GM12878 (cell line): ENCODE data around the gene TTLL11. TPM values are rescaled to one million over a fixed set of nuclear protein-coding genes. Genes with fewer than 3 reads are reported as not detected.

Source experiments
- ATAC-seq: fragments of 200-7000 bp; cut with Tn5 transposase; 3 replicates; pipeline ENCODE4 v1.9.1; 2020; ENCODE audit warnings: mild to moderate bottlenecking, moderate library complexity
- BruUV-seq: library from RNA; stranded (reverse); fragments of 400-500 nt; replicated peaks from 2 replicates; lab custom pipeline; 2021; lab: Mats Ljungman, UMichigan
- CTCF ChIA-PET: fragments of 300-600 bp; sonication (Branson Sonifier 250); formaldehyde crosslinking; extraction: SDS; loops from one replicate; lab custom pipeline; 2021; ENCODE audit warnings: inconsistent platforms; lab: Yijun Ruan, JAX
- POLR2A ChIA-PET: fragments of 350-600 bp; formaldehyde crosslinking; extraction: SDS; loops from one replicate; lab custom pipeline; 2021; ENCODE audit warnings: inconsistent platforms; lab: Charles Lee
- RAD21 ChIA-PET: fragments of 300-600 bp; sonication (Branson Sonifier 250); formaldehyde crosslinking; loops from one replicate; lab custom pipeline; 2023; ENCODE audit warnings: antibody characterized with exemption; ENCODE audit not compliant: unreplicated experiment; lab: Charles Lee
- SMC1A ChIA-PET: fragments of 300-600 bp; sonication (Branson Sonifier 250); formaldehyde crosslinking; loops from one replicate; lab custom pipeline; 2023; ENCODE audit not compliant: unreplicated experiment, uncharacterized antibody; lab: Charles Lee
- DNase-seq: peaks from one replicate; pipeline ENCODE4 v3.0.0-alpha.2; 2011; ENCODE audit warnings: low read depth, low spot score
- FAIRE-seq: peaks from 3 replicates; lab custom pipeline; 2011; peaks lifted over from hg19 to GRCh38; lab: Jason Lieb, UNC
- H2AFZ ChIP-seq: 2 replicates; pipeline ENCODE4 v1.6.0; 2011; ENCODE audit warnings: low read depth, low read length, control low read depth; ENCODE audit not compliant: control insufficient read depth
- H3K27ac ChIP-seq: 2 replicates; pipeline ENCODE4 v1.5.1; 2011; ENCODE audit warnings: control low read depth; ENCODE audit not compliant: control insufficient read depth, insufficient read depth
- H3K27me3 ChIP-seq, 2 experiments: replicated peaks in 1 of 2; 2 replicates each; pipeline versions ENCODE4 v1.6.0 to v1.6.1; 2011; ENCODE audit warnings: low read length in 1 of 2; ENCODE audit not compliant: control insufficient read depth in 2 of 2, insufficient read depth in 2 of 2
- H3K36me3 ChIP-seq, 2 experiments: 2 replicates each; pipeline ENCODE4 v1.5.1; 2011; ENCODE audit warnings: low read length in 1 of 2; ENCODE audit not compliant: control insufficient read depth in 2 of 2, insufficient read depth in 2 of 2
- H3K4me1 ChIP-seq: 2 replicates; pipeline ENCODE4 v1.6.1; 2011; ENCODE audit warnings: mild to moderate bottlenecking, low read length, moderate library complexity, mixed read lengths; ENCODE audit not compliant: control insufficient read depth, insufficient read depth
- H3K4me2 ChIP-seq: 2 replicates; pipeline ENCODE4 v1.6.0; 2011; ENCODE audit warnings: control low read depth; ENCODE audit not compliant: control insufficient read depth, insufficient read depth
- H3K4me3 ChIP-seq: fragments of 200-600 bp; sonication (generic); 2 replicates; pipeline ENCODE4 v1.5.1; 2016
- H3K79me2 ChIP-seq: 2 replicates; pipeline ENCODE4 v1.6.0; 2011; ENCODE audit warnings: low read length; ENCODE audit not compliant: control insufficient read depth, insufficient read depth
- H3K9ac ChIP-seq: 2 replicates; pipeline ENCODE4 v1.8.0; 2011; ENCODE audit warnings: low read length, control low read depth, mixed read lengths; ENCODE audit not compliant: control insufficient read depth, insufficient read depth
- H3K9me3 ChIP-seq: replicated peaks from 3 replicates; pipeline ENCODE4 v1.5.1; 2011; ENCODE audit warnings: mild to moderate bottlenecking, low read length; ENCODE audit not compliant: control insufficient read depth, insufficient read depth
- H4K20me1 ChIP-seq: 2 replicates; pipeline ENCODE4 v1.6.0; 2011; ENCODE audit not compliant: control insufficient read depth, insufficient read depth
- BCLAF1 ChIP-seq: fragments of 450-650 bp; IDR thresholded peaks from 2 replicates; pipeline ENCODE4 v1.6.1; 2017; ENCODE audit warnings: antibody characterized with exemption, mild to moderate bottlenecking, moderate library complexity
- BRCA1 ChIP-seq: IDR thresholded peaks from 2 replicates; pipeline ENCODE4 v1.6.1; 2011; ENCODE audit warnings: low read depth, low read length, improper control_type of control experiment
- CBX5 ChIP-seq: sonication (generic); IDR thresholded peaks from 2 replicates; pipeline ENCODE4 v1.6.1; 2016; ENCODE audit warnings: low read depth, moderate library complexity, mild to moderate bottlenecking, inconsistent platforms
- CHD2 ChIP-seq: IDR thresholded peaks from 2 replicates; pipeline ENCODE4 v1.6.1; 2011; ENCODE audit warnings: low read depth, low read length, improper control_type of control experiment, borderline replicate concordance
- E2F4 ChIP-seq: IDR thresholded peaks from 2 replicates; pipeline ENCODE4 v1.6.1; 2012; ENCODE audit warnings: low read depth, low read length, improper control_type of control experiment
- EED ChIP-seq: sonication (generic); IDR thresholded peaks from 2 replicates; pipeline ENCODE4 v1.6.1; 2016; ENCODE audit warnings: antibody characterized with exemption, low read depth
- HDAC6 ChIP-seq: fragments of 200-600 bp; sonication (generic); IDR thresholded peaks from one replicate; pipeline ENCODE4 v1.8.0; 2017; ENCODE audit warnings: antibody characterized with exemption; ENCODE audit not compliant: unreplicated experiment
- IKZF1 ChIP-seq: fragments of 450-650 bp; conservative IDR thresholded peaks from 2 replicates; pipeline ENCODE4 v1.6.1; 2017; ENCODE audit warnings: antibody characterized with exemption, mild to moderate bottlenecking
- IKZF2 ChIP-seq, 2 experiments: fragments of 450-650 bp; IDR thresholded peaks; 2 replicates each; pipeline ENCODE4 v1.6.1; 2017; ENCODE audit warnings: mild to moderate bottlenecking in 2 of 2, moderate library complexity in 2 of 2
- MTA3 ChIP-seq: IDR thresholded peaks from 2 replicates; pipeline ENCODE4 v1.6.1; 2012; ENCODE audit warnings: low read length, inconsistent platforms, borderline replicate concordance
- NFXL1 ChIP-seq: fragments of 450-650 bp; IDR thresholded peaks from 2 replicates; pipeline ENCODE4 v1.6.1; 2017; ENCODE audit warnings: antibody characterized with exemption, mild to moderate bottlenecking, borderline replicate concordance
- PML ChIP-seq: IDR thresholded peaks from 2 replicates; pipeline ENCODE4 v1.6.1; 2012; ENCODE audit warnings: low read length, inconsistent platforms
- SMAD1 ChIP-seq: fragments of 450-650 bp; IDR thresholded peaks from 2 replicates; pipeline ENCODE4 v1.6.1; 2018; ENCODE audit warnings: mild to moderate bottlenecking, low read depth; ENCODE audit not compliant: partially characterized antibody
- STAT1 ChIP-seq: fragments of 450-650 bp; conservative IDR thresholded peaks from 2 replicates; pipeline ENCODE4 v1.6.1; 2014; ENCODE audit warnings: antibody characterized with exemption, mild to moderate bottlenecking
- TBL1XR1 ChIP-seq: IDR thresholded peaks from 2 replicates; pipeline ENCODE4 v1.6.1; 2012; ENCODE audit warnings: low read depth, low read length, improper control_type of control experiment
- WGBS: methylation state at CpG from one replicate; pipeline ENCODE4 v1.1.6; 2016; ENCODE audit warnings: low lambda C conversion rate; ENCODE audit not compliant: insufficient replicate concordance, insufficient coverage; ENCODE audit errors: missing lambda C conversion rate; 5-methylcytosine and 5-hydroxymethylcytosine counted together
- in situ Hi-C: fragments of 300-500 bp; cut with MboI; formaldehyde crosslinking; loops from 9 replicates; pipeline ENCODE4 v1.14.3; 2018; ENCODE audit warnings: mixed read lengths
- intact Hi-C: fragments of 100-400 bp; cut with micrococcal nuclease; formaldehyde crosslinking; loops from one replicate; pipeline ENCODE4 v1.14.2; 2022; ENCODE audit not compliant: unreplicated experiment
- polyA plus RNA-seq, 11 experiments: library from polyadenylated mRNA; depleted of rRNA in 4 of 11; unstranded in 6 of 11; stranded (reverse) in 5 of 11; fragments of >200 nt; fragmentation: Nextera tagmentation in 4 of 11; fragmentation: Illumina TruSeq in 1 of 11; extraction: Ambion mirVana in 4 of 11; extraction: Trizol in 1 of 11; gene quantifications; 1 replicate in 1 of 11; 2 replicates in 10 of 11; pipeline versions ENCODE4 v1.2.1 to v1.2.3, GENCODE V29; 2011 to 2016; ENCODE audit warnings: inconsistent platforms in 2 of 11, missing spikeins in 2 of 11, low read depth in 1 of 11
- total RNA-seq, 4 experiments: library from RNA; depleted of rRNA in 3 of 4; stranded (reverse); fragments of >200 nt in 3 of 4; fragmentation: Illumina TruSeq in 1 of 4; extraction: Trizol in 1 of 4; gene quantifications; 2 replicates each; pipeline versions ENCODE4 v1.2.1 to v1.2.3, GENCODE V29; 2013 to 2021
- TF ChIP-seq, protein P1 (sequence below): fragments of 450-650 bp; IDR thresholded peaks from 2 replicates; pipeline ENCODE4 v1.6.1; 2017; ENCODE audit warnings: mild to moderate bottlenecking, moderate library complexity
- TF ChIP-seq, protein P2 (sequence below): IDR thresholded peaks from 2 replicates; pipeline ENCODE4 v1.6.1; 2011; ENCODE audit warnings: borderline replicate concordance, low read depth, mild to moderate bottlenecking, moderate library complexity, low read length; ENCODE audit not compliant: insufficient read depth, poor library complexity, severe bottlenecking

TTLL11 gene
- total and polyA plus RNA-seq, 10 of the 15 experiments (the other 5 are each of a cell fraction or from before 2014, with no cell fraction given), result 1.2 to 3.7 (median 2.9) TPM

DNA sequence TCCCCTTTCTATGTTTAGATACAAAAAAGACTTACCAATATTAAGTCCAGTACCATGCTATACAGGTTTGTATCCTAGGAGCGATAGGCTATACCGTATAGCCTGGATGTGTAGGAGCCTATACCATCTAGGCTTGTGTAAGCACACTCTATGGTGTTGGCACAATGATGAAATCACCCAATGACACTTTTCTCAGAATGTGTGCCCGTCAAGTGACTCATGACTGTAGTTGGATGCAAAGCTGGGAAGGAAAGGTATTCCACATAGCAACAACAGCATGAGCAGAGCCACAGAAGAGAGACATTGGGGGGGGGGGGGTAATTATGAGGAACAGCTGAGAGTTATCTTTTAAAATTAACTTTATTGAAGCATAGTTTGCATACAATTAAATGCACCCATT lies 63.2 kb downstream of the TTLL11 start:
- 91% methylated on average over 3 of the region's 3 CpGs for WGBS
- ChIA-PET POLR2A (interaction anchor here (0.6 kb wide), 1 partner anchor 528 kb away, joined by 4 read pairs; no protein-coding TSS in a partner anchor), CTCF (no interaction called here), RAD21 (no interaction called here), SMC1A (no interaction called here)
- Histone ChIP-seq H3K9ac (no peak overlapping the region), H3K27me3 (no peaks in the 10 kb centered on the region), H3K4me2 (no peak overlapping the region), H3K36me3 (no peaks in the 10 kb centered on the region; a peak in 1 of 4 replicates), H4K20me1 (no peaks in the 10 kb centered on the region), H2AFZ (no peak overlapping the region), H3K27ac (no peak overlapping the region), H3K9me3 (no peaks in the 10 kb centered on the region), H3K4me1 (no peaks in the 10 kb centered on the region), H3K4me3 (no peak overlapping the region), H3K79me2 (no peaks in the 10 kb centered on the region)
- intact Hi-C loops (no loop called here), in situ Hi-C loops (no loop called here)
- FAIRE-seq (no peak), DNase-seq (no peak), ATAC-seq (no peak)
- BruUV-seq, result no TSS peak
- TF ChIP-seq HDAC6 (no peak), PML (no peak), CHD2 (no peak), STAT1 (no peak), BCLAF1 (no peak), BRCA1 (no peak), EED (no peak), TBL1XR1 (no peak), E2F4 (no peak), MTA3 (no peak), NFXL1 (no peak), SMAD1 (no peak), IKZF1 (no peak), IKZF2 (IDR thresholded peaks at IDR 0.05) (no peak), CBX5 (no peak)
- TF ChIP-seq, protein P1, sequence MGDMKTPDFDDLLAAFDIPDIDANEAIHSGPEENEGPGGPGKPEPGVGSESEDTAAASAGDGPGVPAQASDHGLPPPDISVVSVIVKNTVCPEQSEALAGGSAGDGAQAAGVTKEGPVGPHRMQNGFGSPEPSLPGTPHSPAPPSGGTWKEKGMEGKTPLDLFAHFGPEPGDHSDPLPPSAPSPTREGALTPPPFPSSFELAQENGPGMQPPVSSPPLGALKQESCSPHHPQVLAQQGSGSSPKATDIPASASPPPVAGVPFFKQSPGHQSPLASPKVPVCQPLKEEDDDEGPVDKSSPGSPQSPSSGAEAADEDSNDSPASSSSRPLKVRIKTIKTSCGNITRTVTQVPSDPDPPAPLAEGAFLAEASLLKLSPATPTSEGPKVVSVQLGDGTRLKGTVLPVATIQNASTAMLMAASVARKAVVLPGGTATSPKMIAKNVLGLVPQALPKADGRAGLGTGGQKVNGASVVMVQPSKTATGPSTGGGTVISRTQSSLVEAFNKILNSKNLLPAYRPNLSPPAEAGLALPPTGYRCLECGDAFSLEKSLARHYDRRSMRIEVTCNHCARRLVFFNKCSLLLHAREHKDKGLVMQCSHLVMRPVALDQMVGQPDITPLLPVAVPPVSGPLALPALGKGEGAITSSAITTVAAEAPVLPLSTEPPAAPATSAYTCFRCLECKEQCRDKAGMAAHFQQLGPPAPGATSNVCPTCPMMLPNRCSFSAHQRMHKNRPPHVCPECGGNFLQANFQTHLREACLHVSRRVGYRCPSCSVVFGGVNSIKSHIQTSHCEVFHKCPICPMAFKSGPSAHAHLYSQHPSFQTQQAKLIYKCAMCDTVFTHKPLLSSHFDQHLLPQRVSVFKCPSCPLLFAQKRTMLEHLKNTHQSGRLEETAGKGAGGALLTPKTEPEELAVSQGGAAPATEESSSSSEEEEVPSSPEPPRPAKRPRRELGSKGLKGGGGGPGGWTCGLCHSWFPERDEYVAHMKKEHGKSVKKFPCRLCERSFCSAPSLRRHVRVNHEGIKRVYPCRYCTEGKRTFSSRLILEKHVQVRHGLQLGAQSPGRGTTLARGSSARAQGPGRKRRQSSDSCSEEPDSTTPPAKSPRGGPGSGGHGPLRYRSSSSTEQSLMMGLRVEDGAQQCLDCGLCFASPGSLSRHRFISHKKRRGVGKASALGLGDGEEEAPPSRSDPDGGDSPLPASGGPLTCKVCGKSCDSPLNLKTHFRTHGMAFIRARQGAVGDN, result no peak
- TF ChIP-seq, protein P2, sequence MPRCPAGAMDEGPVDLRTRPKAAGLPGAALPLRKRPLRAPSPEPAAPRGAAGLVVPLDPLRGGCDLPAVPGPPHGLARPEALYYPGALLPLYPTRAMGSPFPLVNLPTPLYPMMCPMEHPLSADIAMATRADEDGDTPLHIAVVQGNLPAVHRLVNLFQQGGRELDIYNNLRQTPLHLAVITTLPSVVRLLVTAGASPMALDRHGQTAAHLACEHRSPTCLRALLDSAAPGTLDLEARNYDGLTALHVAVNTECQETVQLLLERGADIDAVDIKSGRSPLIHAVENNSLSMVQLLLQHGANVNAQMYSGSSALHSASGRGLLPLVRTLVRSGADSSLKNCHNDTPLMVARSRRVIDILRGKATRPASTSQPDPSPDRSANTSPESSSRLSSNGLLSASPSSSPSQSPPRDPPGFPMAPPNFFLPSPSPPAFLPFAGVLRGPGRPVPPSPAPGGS, result no peak
